Measurements from ENCODE around the gene SLC22A23. TPM values are rescaled to one million over a fixed set of nuclear protein-coding genes. Genes with fewer than 3 reads are reported as not detected.

The SLC22A23 gene
- total and polyA plus RNA-seq, 2 of the 4 experiments (the other 2 are of a cell fraction) = 0.72 to 1.6 TPM

GRCh38 chr6:3439961-3440360 is 16.9 kb downstream of the SLC22A23 start:
- in situ Hi-C loops (cut with MboI; ENCODE audit: low sequenced_read_pairs) (no loop called here), dilution Hi-C loops (cut with HindIII; ENCODE audit: low sequenced_read_pairs, unreplicated experiment) (no loop called here), intact Hi-C loops (cut with micrococcal nuclease) (no loop called here)
- H3K36me3 ChIP-seq (ENCODE audit: control insufficient read depth, insufficient read depth, low read length) = no peaks in the 10 kb centered on the region
- no peak overlapping the region for H3K27ac ChIP-seq (ENCODE audit: insufficient read depth, low read length)
- no peak overlapping the region for H2BK20ac ChIP-seq (ENCODE audit: low read depth, low read length)
- peaks cover 10% of the 10 kb centered on the region for H3K4me1 ChIP-seq (ENCODE audit: control insufficient read depth, insufficient read depth, low read length)
- DNase-seq = no peak
- POLR2A ChIA-PET (ENCODE audit: unreplicated experiment) = no interaction called here
- H3K9me3 ChIP-seq (ENCODE audit: control insufficient read depth, insufficient read depth, low read length) = peaks cover 3% of the 10 kb centered on the region; the same call in 1 of the 2 replicates
- H3K23ac ChIP-seq (ENCODE audit: low read depth, low read length) = no peak overlapping the region
- H3K79me1 ChIP-seq (ENCODE audit: low read depth in 1 of 2, low read length in 2 of 2) = no peaks in the 10 kb centered on the region
- H3K4me2 ChIP-seq (ENCODE audit: low read depth, low read length) = no peak overlapping the region
- H2BK120ac ChIP-seq (ENCODE audit: low read depth, low read length) = no peak overlapping the region
- BruUV-seq (replicated peaks) = no TSS peak
- WGBS, 2 experiments (ENCODE audit: extremely low coverage in 2 of 2, insufficient read length in 1 of 2) = 70% methylated on average over 2 of the region's 4 CpGs; no CpG with 5 or more reads in 1 of the 2 experiments
- H3K14ac ChIP-seq (replicated peaks; ENCODE audit: low read depth, low read length) = no peak overlapping the region
- no peak overlapping the region for H4K91ac ChIP-seq (ENCODE audit: insufficient read depth, low read depth, low read length)
- H3K4me3 ChIP-seq (ENCODE audit: insufficient read depth, low read depth, low read length) = no peak overlapping the region
- peaks cover 17% of the 10 kb centered on the region for H3K27me3 ChIP-seq (ENCODE audit: control insufficient read depth, insufficient read depth, low read length)
- peaks cover 3% of the 10 kb centered on the region; the same call in 1 of the 2 replicates for H3K9me1 ChIP-seq (ENCODE audit: insufficient read depth, low read length)
- ATAC-seq (ENCODE audit: low read depth) = no peak
- H3K9ac ChIP-seq (ENCODE audit: low read depth, low read length) = no peak overlapping the region
- H2AK5ac ChIP-seq (ENCODE audit: low read depth, low read length) = no peak overlapping the region
- H4K5ac ChIP-seq (ENCODE audit: low read depth, low read length) = no peak overlapping the region
- H3K18ac ChIP-seq (ENCODE audit: low read depth, low read length) = no peak overlapping the region
- TF ChIP-seq CTCF (conservative IDR thresholded peaks at IDR 0.05; ENCODE audit: low read depth, low read length) (no peak), NFE2L2 (IDR thresholded peaks at IDR 0.05; ENCODE audit: low read depth, low read length) (no peak), MAZ (IDR thresholded peaks at IDR 0.05; ENCODE audit: borderline replicate concordance, low read depth, low read length) (no peak), MAFK (IDR thresholded peaks at IDR 0.05; ENCODE audit: low read depth, low read length) (no peak), CHD1 (IDR thresholded peaks at IDR 0.05; ENCODE audit: low read depth, low read length) (no peak), SMC3 (IDR thresholded peaks at IDR 0.05; ENCODE audit: low read depth, low read length) (no peak), BHLHE40 (IDR thresholded peaks at IDR 0.05; ENCODE audit: low read depth, low read length) (no peak), FOS (IDR thresholded peaks at IDR 0.05; ENCODE audit: low read depth, low read length) (no peak), RAD21 (IDR thresholded peaks at IDR 0.05; ENCODE audit: low read length) (no peak), RFX5 (IDR thresholded peaks at IDR 0.05; ENCODE audit: low read depth, low read length) (no peak), POLR2A (IDR thresholded peaks at IDR 0.05; ENCODE audit: low read depth, low read length) (no peak), RCOR1 (IDR thresholded peaks at IDR 0.05; ENCODE audit: insufficient replicate concordance, low read length) (no peak), MXI1 (IDR thresholded peaks at IDR 0.05; ENCODE audit: borderline replicate concordance, low read depth, low read length) (no peak), ELK1 (IDR thresholded peaks at IDR 0.05; ENCODE audit: borderline replicate concordance, low read depth, low read length) (no peak), USF2 (IDR thresholded peaks at IDR 0.05; ENCODE audit: low read depth, low read length) (no peak), CEBPB (IDR thresholded peaks at IDR 0.05; ENCODE audit: low read depth, low read length) (no peak)
- no peak overlapping the region for H2BK5ac ChIP-seq (ENCODE audit: low read depth, low read length, poor library complexity, severe bottlenecking)
- no peak overlapping the region for H2AFZ ChIP-seq (replicated peaks; ENCODE audit: low read length, poor library complexity)
- H4K8ac ChIP-seq (ENCODE audit: low read depth in 2 of 2, low read length in 2 of 2) = no peak overlapping the region
- no peak overlapping the region; the same call in 2 of the 3 replicates for H2BK15ac ChIP-seq (ENCODE audit: low read depth, low read length)
- no peak overlapping the region for H2AK9ac ChIP-seq (replicated peaks; ENCODE audit: low read depth, low read length, poor library complexity)
- H3K56ac ChIP-seq (ENCODE audit: extremely low read depth, insufficient read depth, low read length) = no peak overlapping the region
- H3K4ac ChIP-seq (ENCODE audit: low read depth, low read length) = no peak overlapping the region
- no peaks in the 10 kb centered on the region for H4K20me1 ChIP-seq (ENCODE audit: insufficient read depth, low read length)
- CTCF ChIA-PET = no interaction called here
